Left ventricle myocardium inferior (tissue), 1 donor: ENCODE results near the gene RASAL2. TPM values are rescaled to one million over a fixed set of nuclear protein-coding genes. Genes with fewer than 3 reads are reported as not detected.

Source experiments
- DNase-seq: peaks from one replicate; pipeline ENCODE4 v3.0.0-alpha.2; 2020
- H3K27ac ChIP-seq: fragments of 200-600 bp; replicated peaks from 2 replicates; pipeline ENCODE4 v1.8.0; 2021
- H3K27me3 ChIP-seq: fragments of 200-600 bp; 2 replicates; pipeline ENCODE4 v1.8.0; 2021; ENCODE audit warnings: low read depth
- H3K36me3 ChIP-seq: fragments of 200-600 bp; 2 replicates; pipeline ENCODE4 v1.8.0; 2021
- H3K4me1 ChIP-seq: fragments of 200-600 bp; 2 replicates; pipeline ENCODE4 v1.8.0; 2021
- H3K4me3 ChIP-seq: fragments of 200-600 bp; 2 replicates; pipeline ENCODE4 v1.8.0; 2021; ENCODE audit warnings: mild to moderate bottlenecking, moderate library complexity
- H3K9me3 ChIP-seq: fragments of 200-600 bp; replicated peaks from 2 replicates; pipeline ENCODE4 v1.8.0; 2021
- intact Hi-C: fragments of 100-400 bp; cut with micrococcal nuclease; formaldehyde crosslinking; loops from one replicate; pipeline ENCODE4 v1.11.0; 2022
- total RNA-seq: library from RNA; stranded (reverse); fragmentation: NEBNext Ultra II Directional; extraction: Animal tissue kit (Norgen Biotek cat#: 25700); gene quantifications from one replicate; pipeline ENCODE4 v1.2.1, GENCODE V29; 2021
- TF ChIP-seq, protein P1 (sequence below): fragments of 200-600 bp; IDR thresholded peaks from 2 replicates; pipeline ENCODE4 v1.8.0; 2021; ENCODE audit warnings: antibody characterized with exemption, mild to moderate bottlenecking, borderline replicate concordance
- donor health status: DM: no; HTN: yes; CAD: no; lungs with severe emphysema.

The RASAL2 gene
- total RNA-seq, 1 donor from 2014 or later = 28.3 TPM

DNA sequence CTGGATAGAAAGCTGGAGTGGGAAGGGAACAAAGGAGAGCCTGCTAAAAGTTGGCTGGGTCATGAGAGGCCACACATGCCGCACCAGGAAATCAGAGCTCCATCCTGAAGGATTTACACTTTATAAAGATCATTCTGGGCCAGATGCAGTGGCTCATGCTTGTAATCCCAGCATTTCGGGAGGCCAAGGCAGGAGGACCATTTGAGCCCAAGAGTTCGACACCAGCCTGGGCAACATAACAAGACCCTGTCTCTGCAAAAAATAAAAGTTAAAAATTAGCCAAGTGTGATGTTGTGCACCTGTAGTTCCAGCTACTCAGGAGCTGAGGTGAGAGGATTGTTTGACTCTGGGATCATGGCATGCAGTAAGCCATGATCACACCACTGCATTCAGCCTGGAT is 28.7 kb upstream of the RASAL2 start:
- no peak for DNase-seq
- TF ChIP-seq, protein P1, sequence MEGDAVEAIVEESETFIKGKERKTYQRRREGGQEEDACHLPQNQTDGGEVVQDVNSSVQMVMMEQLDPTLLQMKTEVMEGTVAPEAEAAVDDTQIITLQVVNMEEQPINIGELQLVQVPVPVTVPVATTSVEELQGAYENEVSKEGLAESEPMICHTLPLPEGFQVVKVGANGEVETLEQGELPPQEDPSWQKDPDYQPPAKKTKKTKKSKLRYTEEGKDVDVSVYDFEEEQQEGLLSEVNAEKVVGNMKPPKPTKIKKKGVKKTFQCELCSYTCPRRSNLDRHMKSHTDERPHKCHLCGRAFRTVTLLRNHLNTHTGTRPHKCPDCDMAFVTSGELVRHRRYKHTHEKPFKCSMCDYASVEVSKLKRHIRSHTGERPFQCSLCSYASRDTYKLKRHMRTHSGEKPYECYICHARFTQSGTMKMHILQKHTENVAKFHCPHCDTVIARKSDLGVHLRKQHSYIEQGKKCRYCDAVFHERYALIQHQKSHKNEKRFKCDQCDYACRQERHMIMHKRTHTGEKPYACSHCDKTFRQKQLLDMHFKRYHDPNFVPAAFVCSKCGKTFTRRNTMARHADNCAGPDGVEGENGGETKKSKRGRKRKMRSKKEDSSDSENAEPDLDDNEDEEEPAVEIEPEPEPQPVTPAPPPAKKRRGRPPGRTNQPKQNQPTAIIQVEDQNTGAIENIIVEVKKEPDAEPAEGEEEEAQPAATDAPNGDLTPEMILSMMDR = no peak
- H3K4me3 ChIP-seq = no peak overlapping the region
- intact Hi-C loops = no loop called here
- H3K27me3 ChIP-seq = no peaks in the 10 kb centered on the region
- H3K9me3 ChIP-seq = no peaks in the 10 kb centered on the region
- no peaks in the 10 kb centered on the region for H3K36me3 ChIP-seq
- peaks cover 23% of the 10 kb centered on the region for H3K4me1 ChIP-seq
- no peak overlapping the region for H3K27ac ChIP-seq

DNA sequence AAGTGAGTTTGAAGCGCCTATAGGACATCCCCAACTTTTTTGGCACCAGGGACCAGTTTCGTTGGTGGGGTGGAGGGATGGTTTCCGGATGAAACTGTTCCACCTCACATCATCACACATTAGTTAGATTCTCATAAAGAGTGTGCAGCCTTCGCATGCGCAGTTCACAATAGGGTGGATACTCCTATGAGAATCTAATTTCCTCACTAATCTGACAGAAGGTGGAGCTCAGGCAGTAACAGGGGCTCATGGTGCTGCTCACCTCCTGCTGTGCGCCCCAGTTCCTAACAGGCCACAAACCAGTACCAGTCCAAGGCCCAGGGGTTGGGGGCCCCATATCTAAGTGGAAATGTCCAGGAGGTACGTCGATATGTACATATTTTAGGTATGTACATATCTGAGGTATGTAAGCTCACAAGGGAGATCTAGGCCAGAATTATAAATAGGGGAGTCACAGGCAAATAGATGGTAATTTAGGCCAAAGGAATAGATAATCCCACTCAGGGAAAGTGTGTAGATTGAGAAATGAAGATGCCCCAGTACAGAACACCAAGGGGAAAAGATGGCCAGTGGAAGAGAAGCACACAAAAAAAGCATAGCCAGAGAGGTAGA is 27.5 kb upstream of the RASAL2 start:
- peaks cover 11% of the 10 kb centered on the region for H3K4me1 ChIP-seq
- H3K4me3 ChIP-seq = no peak overlapping the region
- H3K36me3 ChIP-seq = no peaks in the 10 kb centered on the region
- H3K27ac ChIP-seq = no peak overlapping the region
- TF ChIP-seq, protein P1 = no peak
- no peaks in the 10 kb centered on the region for H3K27me3 ChIP-seq
- no peaks in the 10 kb centered on the region for H3K9me3 ChIP-seq
- DNase-seq = no peak
- intact Hi-C loops = no loop called here

DNA sequence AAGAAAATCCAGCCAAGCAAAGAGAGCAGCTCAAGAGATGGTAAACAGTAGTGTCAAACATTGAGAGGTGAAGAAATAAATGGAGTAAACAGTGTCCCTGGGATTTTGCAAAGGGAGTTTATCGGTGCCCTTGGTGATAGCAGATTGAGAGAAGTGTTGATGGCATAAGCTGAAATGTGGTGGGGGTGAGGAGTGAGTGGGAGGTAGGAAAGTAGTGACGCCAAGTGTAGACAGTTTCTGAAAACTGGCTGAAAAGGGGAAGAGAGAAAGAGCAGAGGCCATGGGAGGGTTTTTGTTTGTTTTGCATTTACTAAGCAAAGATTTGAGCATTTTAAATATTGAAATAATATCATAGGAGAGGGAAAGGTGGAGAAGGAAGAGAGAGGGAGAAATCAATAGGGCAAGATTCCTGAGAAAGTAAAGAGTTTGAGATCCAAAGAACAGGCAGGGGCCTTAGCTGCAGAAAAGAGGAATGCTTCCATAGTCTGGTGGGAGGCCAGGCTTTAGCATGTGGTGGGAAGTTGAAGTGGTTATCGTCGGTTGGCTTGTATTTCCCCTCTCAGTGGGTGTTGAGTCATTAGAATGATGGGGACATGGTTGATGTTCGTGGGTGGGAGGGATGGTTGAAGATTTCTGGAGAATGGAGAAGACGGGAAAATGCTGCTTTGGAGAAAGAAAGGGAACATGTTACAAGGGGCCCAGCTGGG is 26.8 kb upstream of the RASAL2 start:
- Histone ChIP-seq H3K36me3 (no peaks in the 10 kb centered on the region), H3K27ac (no peak overlapping the region), H3K4me1 (peaks cover 6% of the 10 kb centered on the region), H3K4me3 (no peak overlapping the region), H3K27me3 (no peaks in the 10 kb centered on the region), H3K9me3 (no peaks in the 10 kb centered on the region)
- DNase-seq = no peak
- intact Hi-C loops = no loop called here
- TF ChIP-seq, protein P1 = no peak

DNA sequence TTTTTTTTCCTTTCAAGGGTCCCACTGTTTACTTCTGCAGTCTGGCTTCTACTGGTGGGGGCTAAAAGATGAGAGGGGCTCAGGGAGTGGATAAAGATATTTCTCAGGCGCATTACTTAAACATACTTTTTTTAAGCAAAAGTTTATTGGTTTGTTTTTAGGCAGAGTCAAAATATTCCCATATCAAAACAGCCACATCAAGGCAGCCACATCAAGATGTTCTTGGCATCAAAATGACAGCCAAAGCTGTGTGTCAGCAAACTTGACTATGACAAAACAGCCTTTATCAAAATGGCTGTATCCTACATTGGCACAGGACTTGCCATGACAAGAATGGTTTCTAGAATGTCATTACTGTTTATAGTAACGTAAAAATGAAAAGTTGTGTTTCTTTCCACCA is 22.1 kb upstream of the RASAL2 start:
- TF ChIP-seq, protein P1 = no peak

DNA sequence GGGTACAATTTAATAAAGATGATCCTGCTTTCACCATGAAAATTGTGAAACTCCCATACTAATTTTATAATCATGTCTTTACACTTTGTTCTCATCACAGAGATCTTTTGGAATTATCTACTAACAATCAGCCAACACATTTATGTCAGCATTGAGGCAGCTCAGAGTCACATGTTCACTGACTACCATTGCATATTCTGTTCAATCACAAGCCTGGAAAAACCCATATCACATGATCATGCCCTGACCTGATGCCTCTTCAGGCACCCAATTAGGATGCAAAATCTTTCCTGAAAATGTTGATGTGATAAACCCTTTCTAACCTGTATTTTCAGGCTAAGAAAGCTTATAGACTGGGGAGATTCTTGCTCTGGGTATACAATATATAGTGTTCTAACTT is 21.6 kb upstream of the RASAL2 start:
- no peak overlapping the region for H3K4me3 ChIP-seq
- H3K36me3 ChIP-seq = no peaks in the 10 kb centered on the region
- no peaks in the 10 kb centered on the region for H3K4me1 ChIP-seq
- no peak for DNase-seq
- H3K9me3 ChIP-seq = no peaks in the 10 kb centered on the region
- H3K27ac ChIP-seq = no peak overlapping the region
- TF ChIP-seq, protein P1 = no peak
- intact Hi-C loops = no loop called here
- H3K27me3 ChIP-seq = no peaks in the 10 kb centered on the region

More for the DNA sequence above, 22.1 kb upstream of the RASAL2 start:
- H3K27me3 ChIP-seq = no peaks in the 10 kb centered on the region
- H3K9me3 ChIP-seq = no peaks in the 10 kb centered on the region
- no peaks in the 10 kb centered on the region for H3K4me1 ChIP-seq
- intact Hi-C loops = no loop called here
- H3K27ac ChIP-seq = no peak overlapping the region
- DNase-seq = no peak
- H3K36me3 ChIP-seq = no peaks in the 10 kb centered on the region
- no peak overlapping the region for H3K4me3 ChIP-seq
